Fibroblast of skin of abdomen (primary cell): ENCODE measurements around the gene MGST3.
"Not testable (repeated sequence)": the region's sequence is repeated elsewhere in the genome, so short reads cannot be mapped to it uniquely, and the experiment has no call there.

Experiments used
- DNase-seq: peaks from one replicate; pipeline ENCODE4 v3.0.0-alpha.2; 2013

Gene MGST3

DNA sequence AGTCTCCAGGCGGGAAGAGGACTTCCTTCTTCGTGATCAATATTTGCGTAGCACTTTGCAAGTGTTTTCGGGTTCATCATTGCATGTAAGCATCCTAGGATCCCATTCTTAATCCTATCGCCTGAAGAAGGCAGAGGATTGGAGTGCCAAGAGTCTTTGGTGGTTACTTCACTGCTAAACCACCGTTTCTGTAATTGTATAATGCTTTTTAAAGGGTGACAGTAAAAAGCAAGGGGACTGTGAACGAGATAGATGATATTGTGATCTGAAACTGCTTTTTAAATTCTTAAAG is 67.7 kb downstream of the MGST3 start:
- no peak for DNase-seq

- no peak for DNase-seq
These were observed 68.5 kb downstream of the MGST3 start for GRCh38 chr1:165699577-165699976.

DNA sequence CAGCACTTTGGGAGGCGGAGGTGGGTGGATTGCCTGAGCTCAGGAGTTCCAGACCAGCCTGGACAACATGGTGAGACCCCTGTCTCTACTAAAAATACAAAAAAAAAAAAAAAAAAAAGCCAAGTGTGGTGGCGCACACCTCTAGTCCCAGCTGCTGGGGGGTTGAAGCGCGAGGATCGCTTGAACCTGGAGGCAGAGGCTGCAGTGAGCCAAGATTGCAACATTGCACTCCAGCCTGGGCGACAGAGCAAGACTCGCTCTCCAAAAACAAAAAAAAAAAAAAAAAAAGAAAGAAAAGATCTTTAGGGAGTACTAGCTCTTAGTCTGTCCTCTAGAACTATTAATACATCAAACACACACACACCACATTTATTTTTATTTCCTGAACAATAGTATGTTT is 70.9 kb downstream of the MGST3 start:
- not testable (repeated sequence) for DNase-seq

DNA sequence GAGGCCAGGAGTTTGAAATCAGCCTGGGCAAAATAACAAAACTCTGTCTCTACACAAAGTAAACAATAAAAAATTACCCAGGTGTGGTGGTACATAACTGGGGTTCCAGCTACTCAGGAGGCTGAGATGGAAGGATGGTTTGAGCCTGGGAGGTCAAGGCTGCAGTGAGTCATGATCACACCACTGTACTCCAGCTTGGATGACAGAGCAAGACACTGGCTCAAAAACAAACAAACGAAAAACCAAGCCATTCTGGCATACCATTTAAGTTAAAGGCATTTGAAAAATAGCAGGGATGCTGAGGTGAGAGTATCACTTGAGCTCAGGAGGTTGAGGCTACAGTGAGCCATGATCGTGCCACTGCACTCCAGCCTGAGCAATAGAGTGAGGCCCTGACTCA is 72.6 kb downstream of the MGST3 start:
- no peak for DNase-seq
